GM18526 (cell line): ENCODE results near the gene CATSPERD.

Source experiments
- POLR2A ChIP-seq: IDR thresholded peaks from 3 replicates; pipeline ENCODE4 v1.6.1; 2011; ENCODE audit not compliant: insufficient read length; ENCODE audit errors: extremely low read depth

CATSPERD gene

GRCh38 chr19:5787409-5788182 is 67.2 kb downstream of the CATSPERD start:
- TF ChIP-seq POLR2A: no peak

- no peak for TF ChIP-seq POLR2A
Observed at GRCh38 chr19:5788422-5788821, 68.0 kb downstream of the CATSPERD start.

GRCh38 chr19:5789351-5789761 is 68.9 kb downstream of the CATSPERD start:
- TF ChIP-seq POLR2A: no peak

DNA sequence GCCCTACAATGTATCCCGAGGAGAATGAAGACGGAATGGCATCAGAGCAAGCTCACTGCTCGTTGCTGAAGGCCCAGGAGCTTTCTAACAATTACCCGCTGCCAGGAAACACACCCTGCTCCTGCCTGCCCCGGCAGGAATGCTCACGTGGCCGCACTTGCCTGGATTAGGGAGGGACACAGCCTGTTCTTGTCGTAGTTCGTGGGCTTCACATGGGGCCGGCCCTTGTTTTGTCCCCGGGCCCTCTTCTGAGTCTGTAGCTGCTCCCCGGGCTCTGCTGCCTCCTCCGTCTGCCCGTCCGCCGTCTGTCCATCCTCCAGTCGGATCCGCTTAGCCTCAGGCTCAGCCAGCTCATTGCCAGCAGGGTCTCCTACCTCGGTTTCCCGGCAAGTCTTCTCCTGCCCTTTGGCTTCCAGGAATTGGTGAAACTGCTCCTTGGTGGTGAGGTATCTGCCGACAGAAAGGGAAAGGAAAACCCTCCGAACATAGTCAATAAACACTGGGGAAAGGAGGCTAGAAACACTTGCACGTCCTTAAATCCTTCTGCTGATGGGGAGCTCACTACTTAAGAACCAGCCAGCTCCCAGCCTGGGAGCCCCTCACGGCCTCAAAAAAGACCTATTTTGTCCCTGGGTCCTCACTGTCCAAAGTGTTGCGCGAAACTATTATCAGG is 69.6 kb downstream of the CATSPERD start:
- TF ChIP-seq POLR2A: no peak

DNA sequence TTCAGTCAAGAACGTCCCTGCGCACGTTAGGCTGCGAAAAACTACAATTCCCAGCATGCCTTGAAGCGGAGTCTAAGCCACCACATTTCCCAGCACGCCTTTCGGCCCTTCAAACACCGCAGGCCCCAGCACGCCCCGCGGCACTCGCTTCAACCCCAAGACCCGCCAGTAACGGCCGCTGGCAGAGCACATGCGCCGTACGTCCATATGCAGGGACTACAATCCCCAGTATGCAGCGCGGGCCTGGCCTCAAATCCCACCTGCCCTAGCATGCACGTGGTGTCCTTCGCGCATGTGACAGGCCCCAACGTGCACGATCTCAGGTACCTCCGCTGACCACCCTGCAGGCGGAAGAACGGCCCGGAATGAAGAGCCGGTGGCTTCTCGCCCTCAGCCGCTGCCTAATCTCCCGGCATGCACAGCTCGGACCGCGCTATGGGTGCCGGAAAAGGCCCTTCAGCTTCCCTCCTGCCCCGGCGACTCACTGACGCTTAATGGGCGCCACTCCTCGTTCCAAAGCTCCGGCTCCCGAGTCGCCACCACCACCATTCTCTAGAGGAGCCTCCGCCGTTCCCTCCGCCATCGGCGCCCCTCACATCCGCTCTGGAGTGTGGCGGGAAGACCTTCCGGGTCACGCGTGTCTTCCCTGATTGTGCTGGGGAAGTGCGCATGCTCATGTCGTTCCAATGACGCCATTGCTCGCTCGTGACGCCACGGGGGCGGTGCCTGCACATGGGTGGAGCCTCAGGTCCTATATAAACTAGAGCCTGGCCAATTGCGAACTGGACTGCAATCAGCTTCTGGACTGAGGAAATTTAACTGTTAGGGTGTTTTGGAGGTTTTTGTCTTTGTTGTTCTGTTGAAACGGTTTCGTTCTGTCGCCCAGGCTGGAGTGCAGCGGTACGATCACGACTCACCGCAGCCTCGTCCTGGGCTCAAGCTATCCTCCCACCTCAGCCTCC is 70.4 kb downstream of the CATSPERD start, which contains the start of gene DUS3L:
Gene DUS3L (minus strand): TSS at position 605 of the 962 bp plus-strand sequence. CDS start 22 bp downstream, at position 583.
- TF ChIP-seq POLR2A: peak; percentile 82

GRCh38 chr19:5792224-5792623 is 71.8 kb downstream of the CATSPERD start:
- TF ChIP-seq POLR2A: no peak

DNA sequence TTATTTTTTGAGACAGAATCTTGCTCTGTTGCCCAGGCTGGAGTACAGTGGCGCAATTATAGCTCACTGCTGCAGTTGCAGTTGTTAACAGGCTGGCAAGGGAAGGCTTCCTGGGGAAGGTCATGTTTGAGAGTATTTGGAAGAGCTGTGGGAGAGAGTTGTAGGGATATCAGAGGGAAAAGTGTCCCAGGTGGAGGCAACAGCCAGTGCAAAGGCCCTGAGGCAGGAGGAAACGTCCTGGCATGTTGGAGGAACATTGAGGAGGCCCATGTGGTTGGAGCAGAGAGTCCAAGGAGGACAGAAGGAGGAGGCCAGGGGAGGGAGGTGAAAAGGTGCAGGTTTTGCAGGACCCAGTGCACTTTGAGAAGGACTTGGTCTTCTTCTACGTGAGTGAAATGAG is 72.8 kb downstream of the CATSPERD start:
- TF ChIP-seq POLR2A: no peak

- TF ChIP-seq POLR2A: no peak
Observed at GRCh38 chr19:5795382-5795919, 75.0 kb downstream of the CATSPERD start.

GRCh38 chr19:5798244-5798643 is 77.8 kb downstream of the CATSPERD start:
- TF ChIP-seq POLR2A: no peak

GRCh38 chr19:5799247-5800241 is 79.1 kb downstream of the CATSPERD start:
- no peak for TF ChIP-seq POLR2A

- TF ChIP-seq POLR2A: no peak
Observed at GRCh38 chr19:5800361-5801270, 80.2 kb downstream of the CATSPERD start.

DNA sequence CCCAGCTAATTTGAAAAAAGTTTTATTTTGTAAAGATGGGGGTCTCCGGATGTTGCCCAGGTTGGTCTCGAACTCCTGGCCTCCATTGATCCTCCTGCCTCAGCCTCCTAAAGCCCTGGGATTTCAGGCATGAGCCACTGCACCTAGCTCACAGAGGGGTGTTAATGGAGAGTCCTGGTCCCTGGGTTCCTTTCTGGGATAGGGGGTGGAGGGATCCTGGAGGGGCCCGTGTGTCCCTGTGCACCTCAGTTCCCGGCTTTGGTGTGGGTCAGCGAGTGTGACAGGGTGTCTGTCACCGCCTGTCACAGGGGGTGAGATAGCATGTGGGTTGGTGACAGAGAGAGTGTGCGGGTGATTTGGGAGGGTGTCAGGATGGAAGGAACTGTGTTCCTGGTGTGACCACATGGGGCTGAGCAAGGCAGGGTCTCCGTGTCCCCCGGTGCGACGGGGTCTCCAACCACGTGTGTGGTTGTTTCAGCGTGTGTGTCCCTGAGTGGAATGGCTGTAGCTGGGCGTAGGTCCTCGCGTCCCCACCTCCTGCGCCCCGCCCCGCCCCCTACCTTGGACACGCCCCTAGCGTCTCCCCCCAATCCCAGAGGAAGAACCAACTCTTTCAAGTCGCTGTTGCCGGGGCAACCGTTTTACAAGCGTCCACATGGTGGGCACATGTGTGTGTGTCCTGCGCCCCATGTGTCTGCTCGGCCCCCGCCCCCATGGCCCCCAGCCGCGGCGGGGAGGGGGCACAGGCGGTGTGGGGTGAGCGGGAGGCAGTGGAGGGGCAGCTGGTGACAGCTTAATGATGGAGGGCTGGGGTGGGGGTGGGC is 81.6 kb downstream of the CATSPERD start:
- TF ChIP-seq POLR2A: no peak
